ENCODE results near the gene NFU1. TPM values are rescaled to one million over a fixed set of nuclear protein-coding genes. Genes with fewer than 3 reads are reported as not detected.
A peak's percentile ranks its signal among the peaks of the same experiment; 100 is the strongest.
"Not testable (repeated sequence)": the region's sequence is repeated elsewhere in the genome, so short reads cannot be mapped to it uniquely, and the experiment has no call there.

Gene NFU1
- total RNA-seq, 1 donor from 2014 or later, result 48.5 TPM

DNA sequence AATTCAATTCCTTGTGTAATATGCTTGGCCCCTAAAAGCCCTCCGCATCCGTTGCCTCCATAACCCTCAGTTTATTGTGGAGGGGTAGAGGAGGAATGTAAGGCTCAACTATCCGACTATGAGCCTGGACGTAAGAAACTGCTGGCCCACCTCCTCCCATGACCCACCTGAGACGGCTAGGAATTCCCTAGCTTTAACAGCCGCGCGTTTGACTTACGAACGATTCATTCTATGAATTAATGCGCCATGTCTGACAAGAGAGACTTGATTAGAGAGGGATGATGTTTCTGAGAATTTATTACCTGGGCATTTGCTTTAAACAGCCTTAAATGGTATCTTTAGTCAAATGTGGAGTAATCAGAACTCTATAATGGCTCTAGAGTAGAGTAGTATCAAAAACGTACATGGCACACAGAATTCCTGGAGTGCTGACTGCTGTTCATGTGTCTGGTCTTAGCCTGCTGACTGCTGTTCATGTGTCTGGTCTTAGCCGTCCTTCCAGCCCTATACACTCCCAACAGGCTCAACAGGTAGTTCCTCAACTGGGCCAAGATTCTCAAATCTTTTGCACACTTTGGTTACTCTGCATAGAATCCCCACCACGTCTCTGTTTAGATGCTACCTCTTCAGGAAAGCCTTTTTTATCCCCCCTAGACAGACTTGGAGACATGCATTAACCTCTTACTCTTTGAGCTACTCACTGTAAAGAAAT lies 49.3 kb downstream of the NFU1 start:
- peak; percentile 23 for DNase-seq (ENCODE audit: low read depth)

- peak; percentile 73 for DNase-seq (ENCODE audit: low read depth)
Measured at GRCh38 chr2:69386789-69387734, 50.2 kb downstream of the NFU1 start, which contains the start of gene GFPT1. TSS of gene GFPT1 (minus strand) at chr2:69387227. CDS start at chr2:69387071, 156 bp downstream.

GRCh38 chr2:69386360-69386759 lies 50.9 kb downstream of the NFU1 start:
- no peak for DNase-seq (ENCODE audit: low read depth)

DNA sequence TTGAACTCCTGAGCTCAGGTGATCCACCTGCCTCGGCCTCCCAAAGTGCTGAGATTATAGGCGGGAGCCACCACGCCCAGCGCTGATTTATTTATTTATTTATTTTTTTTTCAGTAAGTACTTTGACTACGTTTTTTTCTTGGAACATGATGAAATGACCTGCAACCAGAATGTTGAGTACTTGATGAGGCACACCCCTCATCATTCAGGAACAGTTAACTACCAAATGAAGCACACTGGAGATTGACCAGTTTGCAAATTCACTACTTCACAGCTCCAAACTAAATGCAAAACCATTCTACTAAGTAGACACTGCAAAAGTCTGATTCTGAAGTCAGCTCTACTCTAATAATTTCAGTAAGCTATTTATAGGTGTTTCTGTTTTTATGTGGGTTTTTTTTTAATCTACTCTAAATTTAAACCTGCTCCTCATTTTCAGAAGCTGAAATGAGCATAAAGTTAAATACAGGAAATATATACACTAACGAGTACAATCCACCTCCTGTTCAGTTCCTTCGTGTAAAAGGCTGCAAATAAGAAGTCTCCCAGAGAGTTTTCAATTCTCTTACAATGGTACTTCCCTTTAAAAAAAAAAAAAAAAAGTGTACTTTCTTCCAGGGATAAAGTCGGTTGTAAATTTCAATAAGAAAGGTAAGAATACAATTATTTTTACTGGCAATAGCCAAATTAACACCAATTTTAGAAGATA lies 51.6 kb downstream of the NFU1 start:
- no peak for DNase-seq (ENCODE audit: low read depth)

- DNase-seq (ENCODE audit: low read depth), result no peak
Measured at GRCh38 chr2:69384618-69385081, 52.6 kb downstream of the NFU1 start.

DNA sequence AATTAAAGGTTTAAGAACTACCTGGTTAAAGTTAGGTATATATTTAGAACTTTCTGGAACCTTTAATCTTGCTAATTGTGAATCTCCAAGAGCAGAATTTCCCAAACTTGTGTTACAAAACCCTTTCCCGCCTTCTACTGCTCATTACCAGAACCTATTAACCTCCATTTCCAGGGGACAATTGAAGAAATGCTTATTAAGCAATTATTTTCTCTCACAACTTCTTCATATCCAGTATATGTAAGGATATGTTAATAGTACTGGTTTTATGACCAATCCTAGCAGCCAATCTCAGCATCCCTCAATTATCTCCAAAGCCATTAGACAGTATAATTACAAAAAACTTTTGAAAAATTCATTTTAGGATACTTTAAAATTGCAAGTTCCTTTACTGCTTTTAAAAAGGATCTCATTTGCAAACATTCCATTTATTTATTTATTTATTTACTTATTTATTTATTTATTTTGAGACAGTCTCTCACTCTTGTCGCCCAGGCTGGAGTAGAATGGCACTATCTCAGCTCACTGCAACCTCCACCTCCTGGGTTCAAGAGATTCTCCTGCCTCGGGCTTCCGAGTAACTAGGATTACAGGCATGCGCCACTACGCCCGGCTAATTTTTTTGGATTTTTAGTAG lies 53.9 kb downstream of the NFU1 start:
- no peak for DNase-seq (ENCODE audit: low read depth)

DNA sequence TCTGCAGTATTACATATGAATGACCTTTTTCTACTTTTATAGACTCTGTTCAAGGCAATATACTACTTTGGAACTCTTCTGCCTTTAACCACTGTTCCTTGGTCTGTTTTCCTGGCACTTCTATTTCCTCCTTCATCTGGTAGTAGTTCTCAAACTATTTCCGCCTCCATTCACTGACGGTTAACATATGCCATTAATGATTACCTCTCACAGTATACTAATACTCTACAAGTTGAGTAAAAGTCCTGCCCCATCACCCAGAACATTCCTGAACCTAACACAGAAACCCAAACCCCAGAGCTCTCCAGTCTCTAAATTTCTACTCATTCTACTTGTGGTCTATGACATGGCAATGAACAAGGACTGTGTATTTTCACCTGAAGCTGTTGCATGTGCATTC lies 54.7 kb downstream of the NFU1 start:
- DNase-seq (ENCODE audit: low read depth), result peak; percentile 84

DNA sequence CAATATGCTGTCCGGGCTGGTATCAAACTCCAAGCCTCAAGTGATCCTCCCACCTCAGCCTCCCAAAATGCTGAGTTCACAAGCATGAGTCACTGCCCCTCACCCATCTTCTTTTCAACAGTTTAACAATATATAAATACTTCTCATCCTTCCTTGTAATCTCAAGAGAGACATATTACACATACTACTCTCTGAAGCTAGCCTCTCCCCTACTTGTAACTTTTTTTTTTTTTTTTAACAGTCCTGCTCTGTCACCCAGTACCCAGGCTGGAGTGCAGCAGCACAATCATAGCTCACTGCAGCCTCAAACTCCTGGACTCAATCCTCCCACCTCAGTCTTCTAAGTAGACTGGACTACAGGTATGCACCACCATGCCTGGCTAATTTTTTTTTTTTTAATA lies 55.9 kb downstream of the NFU1 start:
- no peak for DNase-seq (ENCODE audit: low read depth)

DNA sequence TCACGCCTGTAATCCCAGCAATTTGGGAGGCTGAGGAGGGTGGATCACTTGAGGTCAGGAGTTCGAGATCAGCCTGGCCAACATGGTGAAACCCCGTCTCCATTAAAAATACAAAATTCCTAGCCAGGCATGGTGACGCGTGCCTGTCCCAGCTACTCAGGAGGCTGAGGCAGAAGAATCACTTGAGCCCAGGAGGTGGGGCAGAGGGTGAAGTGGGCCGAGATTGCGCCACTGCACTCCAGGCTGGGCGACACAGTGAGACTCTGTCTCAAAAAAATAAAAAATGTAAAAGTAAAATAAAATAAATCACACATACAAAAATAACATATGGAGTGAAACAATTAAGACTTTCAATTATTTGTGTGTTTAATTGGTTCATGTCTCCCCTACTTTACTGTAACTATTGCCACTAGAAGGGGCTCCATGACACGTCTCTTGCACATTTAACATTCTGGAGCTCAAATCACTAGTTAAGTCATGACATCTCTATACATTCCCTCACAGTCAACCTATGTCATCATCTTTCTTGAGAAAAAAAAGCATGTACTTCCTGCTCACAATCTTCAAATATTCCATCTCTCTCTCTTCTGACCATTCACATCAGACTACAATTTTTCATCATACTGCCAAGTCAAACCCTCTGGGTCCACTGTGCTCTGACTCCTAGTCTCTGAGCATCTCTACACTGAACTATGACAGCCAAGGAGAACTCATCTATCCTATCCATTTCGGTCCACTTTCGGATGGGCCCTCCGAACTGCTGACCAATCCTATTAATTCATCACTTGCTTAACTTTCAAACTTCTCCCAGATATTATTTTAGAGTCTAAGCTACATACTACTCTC lies 56.9 kb downstream of the NFU1 start:
- no peak for DNase-seq (ENCODE audit: low read depth)

DNA sequence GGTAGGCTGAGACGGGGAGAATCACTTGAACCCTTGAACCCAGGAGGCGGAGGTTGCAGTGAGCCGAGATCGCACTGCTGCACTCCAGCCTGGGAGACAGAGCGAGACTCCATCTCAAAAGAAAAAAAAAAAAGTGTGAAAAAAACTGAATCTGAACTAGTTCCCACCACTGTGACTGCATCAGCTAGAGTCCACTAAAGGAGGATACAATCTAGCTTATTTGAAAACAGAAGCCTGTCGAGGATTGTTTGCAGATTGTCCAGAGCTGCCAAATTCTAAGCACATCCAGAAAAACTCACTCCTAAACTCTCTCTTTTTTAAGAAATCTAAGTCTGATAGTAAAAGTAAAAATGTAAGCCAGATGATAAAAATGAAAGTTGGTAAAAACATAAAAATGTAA lies 60.8 kb downstream of the NFU1 start:
- no peak for DNase-seq (ENCODE audit: low read depth)

DNA sequence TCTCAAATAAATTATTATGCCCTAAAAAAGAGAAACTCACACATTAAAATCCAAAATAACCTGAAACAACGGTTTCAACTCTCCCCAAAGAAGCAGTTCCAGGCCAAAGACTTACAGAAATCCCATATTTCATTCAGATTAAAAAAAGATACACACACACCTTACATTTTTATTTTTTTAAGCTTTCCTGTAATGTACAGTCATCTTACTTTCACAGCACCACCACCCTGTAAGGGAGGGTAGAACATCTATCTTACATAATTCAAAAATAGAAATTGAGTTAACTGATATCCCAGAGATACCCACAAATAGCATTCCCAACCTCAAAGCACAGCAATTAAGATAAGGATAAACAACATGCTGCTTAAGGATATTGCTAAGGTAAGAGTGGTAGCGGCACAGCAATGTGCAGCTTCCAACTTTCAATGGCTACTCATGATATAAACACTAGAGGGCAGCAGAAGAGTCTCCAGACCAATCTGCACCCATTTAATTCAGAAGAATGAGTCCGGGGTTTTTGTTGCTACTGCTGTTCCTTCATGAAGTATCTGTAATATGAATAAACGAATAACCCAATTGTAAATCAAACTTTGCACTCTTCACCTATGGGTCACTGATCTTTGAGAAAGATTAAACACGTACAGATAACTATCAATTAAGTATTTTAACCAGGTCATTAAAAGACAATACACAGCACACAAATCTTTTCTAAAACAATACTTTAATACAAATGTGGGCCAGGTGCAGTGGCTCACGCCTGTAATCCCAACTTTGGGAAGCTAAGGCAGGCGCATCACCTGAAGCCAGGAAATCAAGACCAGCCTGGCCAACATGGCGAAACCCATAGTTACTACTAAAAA lies 61.5 kb downstream of the NFU1 start:
- DNase-seq (ENCODE audit: low read depth), result peak; percentile 49

DNA sequence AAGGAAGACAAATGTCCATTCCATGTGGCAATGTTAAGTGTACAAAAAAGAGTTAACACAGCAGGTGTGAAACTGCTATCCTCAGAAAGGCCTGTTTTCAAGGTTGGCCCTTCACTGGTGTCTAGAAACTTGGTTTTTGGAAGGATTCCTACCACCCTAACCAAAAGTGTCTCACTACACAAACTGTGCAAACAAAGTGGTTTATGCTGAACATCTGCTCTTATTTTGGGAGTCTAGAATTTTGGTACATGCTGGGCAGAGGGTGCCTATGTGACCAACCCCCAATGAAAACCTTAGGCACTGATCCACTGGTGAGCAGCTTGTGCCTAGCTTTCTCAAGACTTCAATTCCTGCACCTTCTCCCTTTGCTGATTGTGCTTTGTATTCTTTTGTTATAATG lies 64.5 kb downstream of the NFU1 start:
- DNase-seq (ENCODE audit: low read depth), result no peak

- no peak for DNase-seq (ENCODE audit: low read depth)
Measured at GRCh38 chr2:69369802-69370201, 67.4 kb downstream of the NFU1 start.

- DNase-seq (ENCODE audit: low read depth), result no peak
Measured at GRCh38 chr2:69368588-69368987, 68.6 kb downstream of the NFU1 start.

GRCh38 chr2:69359371-69359770 lies 77.9 kb downstream of the NFU1 start:
- DNase-seq (ENCODE audit: low read depth), result no peak

DNA sequence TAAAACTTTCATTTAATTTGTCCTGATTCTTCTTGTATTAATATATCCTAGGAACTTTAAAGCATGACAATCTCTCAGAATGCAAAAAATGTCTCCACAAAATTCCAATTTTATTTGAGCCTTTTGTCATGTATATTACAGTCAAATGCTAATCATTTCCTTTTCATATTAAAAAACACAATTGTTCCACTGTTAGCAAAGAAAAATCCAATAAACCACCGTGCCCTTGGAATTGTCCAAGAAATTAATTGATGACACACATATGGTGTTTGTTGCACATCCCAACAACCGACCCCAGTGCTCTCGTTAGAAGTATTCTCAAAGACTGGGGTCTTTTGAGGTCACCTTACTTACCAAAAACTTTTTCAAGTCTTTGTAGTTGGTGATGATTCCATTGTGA lies 78.3 kb downstream of the NFU1 start:
- no peak for DNase-seq (ENCODE audit: low read depth)

DNA sequence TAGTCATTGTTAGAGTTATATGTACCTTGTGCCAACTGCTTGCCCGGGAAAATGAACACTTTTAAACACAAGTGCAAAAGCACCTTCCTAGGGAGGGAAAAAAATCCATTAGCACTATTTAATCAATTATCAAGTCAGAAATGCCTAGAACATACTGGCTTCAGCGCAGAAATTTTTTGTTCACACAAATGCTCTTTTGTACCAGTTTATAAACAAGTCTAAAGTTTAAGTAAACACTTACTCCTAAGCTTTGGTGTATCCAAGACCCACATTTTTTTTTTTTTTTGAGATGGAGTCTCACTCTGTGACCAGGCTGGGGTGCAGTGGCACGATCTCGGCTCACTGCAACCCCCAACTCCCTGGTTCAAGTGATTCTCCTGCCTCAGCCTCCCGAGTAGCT lies 80.8 kb downstream of the NFU1 start:
- DNase-seq (ENCODE audit: low read depth), result no peak

GRCh38 chr2:69354976-69355375 lies 82.3 kb downstream of the NFU1 start:
- not testable (repeated sequence) for DNase-seq (ENCODE audit: low read depth)

DNA sequence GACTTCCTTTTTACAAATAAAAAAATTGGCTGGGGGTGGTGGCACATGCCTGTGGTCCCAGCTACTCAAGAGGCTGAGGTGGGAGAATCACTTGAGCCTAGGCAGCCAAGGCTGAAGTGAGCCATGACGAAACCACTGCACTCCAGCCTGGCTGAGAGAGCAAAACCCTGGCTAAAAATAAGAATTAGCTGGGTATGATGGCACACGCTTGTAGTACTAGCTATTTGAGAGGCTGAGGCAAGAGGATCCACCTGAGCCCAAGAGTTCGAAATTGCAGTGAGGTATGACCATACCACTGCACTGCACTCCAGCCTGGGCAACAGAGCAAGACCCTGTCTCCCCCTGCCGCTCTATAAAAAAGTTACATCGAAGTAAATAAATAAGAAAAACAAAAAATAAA lies 83.9 kb downstream of the NFU1 start:
- no peak for DNase-seq (ENCODE audit: low read depth)

DNA sequence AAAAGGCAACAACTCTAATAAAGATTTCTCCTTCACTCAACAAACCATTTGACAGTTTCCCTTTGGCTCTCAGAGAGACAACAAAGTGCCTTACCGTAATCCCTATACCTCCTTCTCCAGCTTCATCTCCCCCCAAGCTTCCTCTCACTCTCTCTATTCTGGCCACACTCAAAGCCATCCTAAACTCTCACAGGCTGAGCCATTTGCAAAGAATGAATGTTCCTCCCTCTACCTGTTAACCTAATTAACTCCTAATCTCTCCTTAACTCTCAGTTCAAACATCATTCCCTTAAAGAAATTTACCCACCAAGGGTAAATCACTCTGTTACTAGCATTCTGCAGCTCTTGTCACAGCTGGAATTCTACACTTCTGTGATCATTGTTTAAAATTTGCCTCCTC lies 88.5 kb downstream of the NFU1 start:
- DNase-seq (ENCODE audit: low read depth), result no peak
